Measurements from ENCODE around the gene MRFAP1L1. TPM values are rescaled to one million over a fixed set of nuclear protein-coding genes. Genes with fewer than 3 reads are reported as not detected.

The MRFAP1L1 gene
- total and polyA plus RNA-seq, 10 of the 15 experiments (the other 5 are each of a cell fraction or from before 2014, with no cell fraction given), result 30.6 to 85.1 (median 52.9) TPM

- Histone ChIP-seq H3K9me3 (replicated peaks; ENCODE audit: control insufficient read depth, insufficient read depth, low read length) (peaks cover 5% of the 10 kb centered on the region; the same call in 2 of the 3 replicates), H3K27me3 (replicated peaks in 1 of 2; ENCODE audit: control insufficient read depth in 2 of 2, insufficient read depth in 2 of 2, low read length in 1 of 2) (no peaks in the 10 kb centered on the region), H3K36me3 (ENCODE audit: control insufficient read depth in 2 of 2, insufficient read depth in 2 of 2, low read length in 1 of 2) (peaks cover 3 to 21% of the 10 kb centered on the region in 2 experiments; a peak in 3 of 4 replicates), H2AFZ (ENCODE audit: control insufficient read depth, low read depth, low read length) (no peak overlapping the region), H4K20me1 (ENCODE audit: control insufficient read depth, insufficient read depth) (no peaks in the 10 kb centered on the region), H3K27ac (ENCODE audit: control insufficient read depth, insufficient read depth) (no peak overlapping the region), H3K9ac (ENCODE audit: control insufficient read depth, insufficient read depth, low read length) (no peak overlapping the region), H3K4me1 (ENCODE audit: control insufficient read depth, insufficient read depth, low read length) (peaks cover 4% of the 10 kb centered on the region; the same call in 1 of the 2 replicates), H3K79me2 (ENCODE audit: control insufficient read depth, insufficient read depth, low read length) (peaks cover 35% of the 10 kb centered on the region), H3K4me2 (ENCODE audit: control insufficient read depth, insufficient read depth) (0 out of 2 replicates have a peak overlapping the region, but pooled peaks have one; percentile 9), H3K4me3 (no peak overlapping the region)
- DNase-seq (ENCODE audit: low read depth, low spot score), result no peak
- intact Hi-C loops (cut with micrococcal nuclease; ENCODE audit: unreplicated experiment) (no loop called here), in situ Hi-C loops (cut with MboI) (no loop called here)
- FAIRE-seq, result no peak
- no TSS peak for BruUV-seq (replicated peaks)
- no peak for TF ChIP-seq RB1 (IDR thresholded peaks at IDR 0.05; ENCODE audit: borderline replicate concordance)
- no peak for TF ChIP-seq PAX5 (IDR thresholded peaks at IDR 0.05; ENCODE audit: borderline replicate concordance, low read depth, low read length)
- no peak for TF ChIP-seq MTA2 (IDR thresholded peaks at IDR 0.05; ENCODE audit: low read depth)
- TF ChIP-seq ZNF24 (IDR thresholded peaks at IDR 0.05), result no peak
- POLR2A ChIA-PET, result interaction anchor here (0.5 to 0.6 kb wide), 2 partner anchors 33 to 96 kb away, joined by 5 to 9 read pairs; no protein-coding TSS in a partner anchor
- CTCF ChIA-PET, result interaction anchor here (3.3 kb wide), 1 partner anchor 16 kb away, joined by 18 read pairs; no protein-coding TSS in a partner anchor
- 0% methylated on average over 1 of the region's 1 CpG for WGBS (ENCODE audit: insufficient coverage, insufficient replicate concordance, low lambda C conversion rate, missing lambda C conversion rate)
- RAD21 ChIA-PET (ENCODE audit: unreplicated experiment), result interaction anchor here (1.2 kb wide), 1 partner anchor 27 kb away, joined by 3 read pairs; no protein-coding TSS in a partner anchor
- ATAC-seq, result no peak
- SMC1A ChIA-PET (ENCODE audit: uncharacterized antibody, unreplicated experiment), result no interaction called here
These were observed 6.9 kb downstream of the MRFAP1L1 start for GRCh38 chr4:6702761-6703160.

- ChIA-PET RAD21 (ENCODE audit: unreplicated experiment) (interaction anchor here (1.0 kb wide), 1 partner anchor 27 kb away, joined by 3 read pairs; no protein-coding TSS in a partner anchor), CTCF (interaction anchor here (0.9 to 2.1 kb wide), 3 partner anchors 13 to 156 kb away, joined by 3 to 4 read pairs (median 4); no protein-coding TSS in a partner anchor), POLR2A (no interaction called here), SMC1A (ENCODE audit: uncharacterized antibody, unreplicated experiment) (interaction anchor here (0.9 to 1.3 kb wide), 2 partner anchors 10 to 26 kb away, joined by 3 read pairs; no protein-coding TSS in a partner anchor)
- Histone ChIP-seq H3K36me3 (ENCODE audit: control insufficient read depth in 2 of 2, insufficient read depth in 2 of 2, low read length in 1 of 2) (peaks cover 3 to 18% of the 10 kb centered on the region in 2 experiments; a peak in 3 of 4 replicates), H4K20me1 (ENCODE audit: control insufficient read depth, insufficient read depth) (no peaks in the 10 kb centered on the region), H3K9ac (ENCODE audit: control insufficient read depth, insufficient read depth, low read length) (no peak overlapping the region), H3K27ac (ENCODE audit: control insufficient read depth, insufficient read depth) (no peak overlapping the region), H3K4me2 (ENCODE audit: control insufficient read depth, insufficient read depth) (no peak overlapping the region), H2AFZ (ENCODE audit: control insufficient read depth, low read depth, low read length) (no peak overlapping the region), H3K27me3 (replicated peaks in 1 of 2; ENCODE audit: control insufficient read depth in 2 of 2, insufficient read depth in 2 of 2, low read length in 1 of 2) (no peaks in the 10 kb centered on the region), H3K4me1 (ENCODE audit: control insufficient read depth, insufficient read depth, low read length) (peaks cover 5% of the 10 kb centered on the region), H3K9me3 (replicated peaks; ENCODE audit: control insufficient read depth, insufficient read depth, low read length) (peaks cover 5% of the 10 kb centered on the region; the same call in 2 of the 3 replicates), H3K79me2 (ENCODE audit: control insufficient read depth, insufficient read depth, low read length) (peaks cover 21% of the 10 kb centered on the region), H3K4me3 (no peak overlapping the region)
- ATAC-seq, result no peak
- in situ Hi-C loops (cut with MboI), result no loop called here
- BruUV-seq (replicated peaks), result no TSS peak
- FAIRE-seq, result no peak
- 93% methylated on average over 12 of the region's 13 CpGs for WGBS (ENCODE audit: insufficient coverage, insufficient replicate concordance, low lambda C conversion rate, missing lambda C conversion rate)
- DNase-seq (ENCODE audit: low read depth, low spot score), result no peak
- intact Hi-C loops (cut with micrococcal nuclease; ENCODE audit: unreplicated experiment), result no loop called here
- TF ChIP-seq CREB1 (IDR thresholded peaks at IDR 0.05; ENCODE audit: low read depth) (no peak), EGR1 (IDR thresholded peaks at IDR 0.05; ENCODE audit: borderline replicate concordance in 1 of 2, low read depth in 2 of 2, low read length in 2 of 2) (no peak), CTCF (IDR thresholded peaks at IDR 0.05 in 2 of 3, conservative IDR thresholded peaks at IDR 0.05 in 1 of 3; ENCODE audit: control insufficient read depth in 2 of 3, extremely low read depth in 1 of 3, insufficient read depth in 1 of 3, low read depth in 3 of 3, low read length in 3 of 3) (peak in 2 of 3 experiments; percentile 35 to 40; a peak in 5 of 6 replicates)
These were observed 8.3 kb downstream of the MRFAP1L1 start for GRCh38 chr4:6701371-6701770.

Measured in GM12878 (cell line).